Measurements from ENCODE around the gene DTHD1. TPM values are rescaled to one million over a fixed set of nuclear protein-coding genes. Genes with fewer than 3 reads are reported as not detected.

The DTHD1 gene
- total and polyA plus RNA-seq, 4 donors = 1.5 to 33.4 (median 9.1) TPM

- 7 to 16% methylated on average over 2 of the region's 2 CpGs for WGBS, 2 donors
- DNase-seq (peak; percentile 65 to 76 (median 72)), ATAC-seq (ENCODE audit: insufficient read depth, low FRiP score) (peak; percentile 78)
- peak; percentile 66 for TF ChIP-seq CTCF (IDR thresholded peaks at IDR 0.05; ENCODE audit: control extremely low read depth, extremely low read depth)
- Histone ChIP-seq H3K27ac (ENCODE audit: low read depth in 1 of 2, low read length in 1 of 2) (no peak overlapping the region), H3K4me1 (ENCODE audit: control insufficient read depth in 5 of 5, insufficient read depth in 5 of 5, low read length in 5 of 5) (peaks cover 0 to 9% (median 3%) of the 10 kb centered on the region in 5 donors), H3K4me3 (no peak overlapping the region), H3K9me3 (ENCODE audit: control insufficient read depth in 4 of 4, insufficient read depth in 3 of 4, low read length in 3 of 4) (no peaks in the 10 kb centered on the region), H3K9ac (ENCODE audit: insufficient read depth in 1 of 2, low read length in 2 of 2) (no peak overlapping the region), H3K36me3 (ENCODE audit: control insufficient read depth in 4 of 4, insufficient read depth in 4 of 4, low read length in 4 of 4) (no peaks in the 10 kb centered on the region), H3K27me3 (ENCODE audit: control insufficient read depth in 3 of 3, insufficient read depth in 3 of 3, low read length in 2 of 3) (no peaks in the 10 kb centered on the region)
Measured at GRCh38 chr4:36351082-36351666, 69.8 kb downstream of the DTHD1 start.

GRCh38 chr4:36353998-36354397 lies 72.6 kb downstream of the DTHD1 start:
- Histone ChIP-seq H3K4me3 (no peak overlapping the region), H3K9me3 (ENCODE audit: control insufficient read depth in 4 of 4, insufficient read depth in 3 of 4, low read length in 3 of 4) (no peaks in the 10 kb centered on the region), H3K4me1 (ENCODE audit: control insufficient read depth in 5 of 5, insufficient read depth in 5 of 5, low read length in 5 of 5) (peaks cover 0 to 9% (median 3%) of the 10 kb centered on the region in 5 donors), H3K9ac (ENCODE audit: insufficient read depth in 1 of 2, low read length in 2 of 2) (no peak overlapping the region), H3K27me3 (ENCODE audit: control insufficient read depth in 3 of 3, insufficient read depth in 3 of 3, low read length in 2 of 3) (no peaks in the 10 kb centered on the region), H3K36me3 (ENCODE audit: control insufficient read depth in 4 of 4, insufficient read depth in 4 of 4, low read length in 4 of 4) (no peaks in the 10 kb centered on the region), H3K27ac (ENCODE audit: low read depth in 1 of 2, low read length in 1 of 2) (no peak overlapping the region)
- no peak for DNase-seq
- no peak for ATAC-seq (ENCODE audit: insufficient read depth, low FRiP score)
- 36 to 63% methylated on average over 2 of the region's 2 CpGs for WGBS, 2 donors
- TF ChIP-seq CTCF (IDR thresholded peaks at IDR 0.05; ENCODE audit: control extremely low read depth, extremely low read depth) = no peak

DNA sequence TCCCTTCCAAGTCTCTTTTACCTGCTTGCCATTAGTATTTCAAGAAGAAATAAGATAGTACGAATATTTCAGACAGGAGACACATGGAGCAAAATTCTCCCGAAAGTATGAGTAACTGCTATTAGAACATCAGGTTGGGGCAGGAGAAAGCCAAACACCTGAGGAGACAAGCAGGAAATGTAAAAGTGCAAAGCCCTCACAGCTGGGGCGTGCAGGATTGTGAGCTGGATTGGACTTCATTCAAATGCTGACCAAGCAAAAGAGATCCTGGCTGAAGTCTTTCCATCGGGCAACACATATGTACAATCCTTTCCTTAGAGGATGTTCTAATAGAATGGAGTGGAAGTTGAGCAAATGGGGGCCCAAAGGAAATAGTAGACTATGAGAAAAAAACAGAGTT lies 76.8 kb downstream of the DTHD1 start:
- Histone ChIP-seq H3K27me3 (ENCODE audit: control insufficient read depth in 3 of 3, insufficient read depth in 3 of 3, low read length in 2 of 3) (no peaks in the 10 kb centered on the region), H3K27ac (ENCODE audit: low read depth in 1 of 2, low read length in 1 of 2) (no peak overlapping the region), H3K9me3 (ENCODE audit: control insufficient read depth in 4 of 4, insufficient read depth in 3 of 4, low read length in 3 of 4) (no peaks in the 10 kb centered on the region), H3K4me3 (no peak overlapping the region), H3K4me1 (ENCODE audit: control insufficient read depth in 5 of 5, insufficient read depth in 5 of 5, low read length in 5 of 5) (peaks cover 0 to 3% (median 0%) of the 10 kb centered on the region in 5 donors), H3K9ac (ENCODE audit: insufficient read depth in 1 of 2, low read length in 2 of 2) (no peak overlapping the region), H3K36me3 (ENCODE audit: control insufficient read depth in 4 of 4, insufficient read depth in 4 of 4, low read length in 4 of 4) (no peaks in the 10 kb centered on the region)
- DNase-seq = no peak
- ATAC-seq (ENCODE audit: insufficient read depth, low FRiP score) = no peak
- no peak for TF ChIP-seq CTCF (IDR thresholded peaks at IDR 0.05; ENCODE audit: control extremely low read depth, extremely low read depth)
- 78 to 89% methylated on average over 4 of the region's 4 CpGs for WGBS, 2 donors

DNA sequence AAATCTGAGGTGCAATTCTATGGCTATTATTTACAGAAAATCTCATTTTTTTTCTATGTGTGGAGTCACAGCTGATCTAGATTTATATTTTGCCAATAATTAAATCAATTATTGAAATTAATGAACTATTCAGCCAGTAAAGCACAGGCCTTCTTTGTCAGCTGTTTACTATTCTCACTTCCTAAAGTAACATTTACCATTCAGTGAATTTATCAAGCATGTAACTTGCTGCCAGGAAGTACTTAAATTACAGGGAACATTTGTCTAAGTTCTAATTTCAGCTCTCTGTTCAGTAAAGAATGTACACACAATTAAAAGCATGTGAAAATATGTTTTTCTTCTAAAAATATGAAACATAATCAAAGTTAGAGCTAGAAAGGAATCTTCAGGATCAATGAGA lies 79.3 kb downstream of the DTHD1 start:
- no peak overlapping the region for H3K9ac ChIP-seq (ENCODE audit: insufficient read depth in 1 of 2, low read length in 2 of 2)
- H3K27ac ChIP-seq (ENCODE audit: low read depth in 1 of 2, low read length in 1 of 2) = no peak overlapping the region
- H3K36me3 ChIP-seq (ENCODE audit: control insufficient read depth in 4 of 4, insufficient read depth in 4 of 4, low read length in 4 of 4) = no peaks in the 10 kb centered on the region
- TF ChIP-seq CTCF (IDR thresholded peaks at IDR 0.05; ENCODE audit: control extremely low read depth, extremely low read depth) = no peak
- no peaks in the 10 kb centered on the region for H3K4me1 ChIP-seq (ENCODE audit: control insufficient read depth in 5 of 5, insufficient read depth in 5 of 5, low read length in 5 of 5)
- no peak overlapping the region for H3K4me3 ChIP-seq
- H3K27me3 ChIP-seq (ENCODE audit: control insufficient read depth in 3 of 3, insufficient read depth in 3 of 3, low read length in 2 of 3) = no peaks in the 10 kb centered on the region
- ATAC-seq (ENCODE audit: insufficient read depth, low FRiP score) (no peak), DNase-seq (no peak)
- no peaks in the 10 kb centered on the region for H3K9me3 ChIP-seq (ENCODE audit: control insufficient read depth in 4 of 4, insufficient read depth in 3 of 4, low read length in 3 of 4)
